Fibroblast of lung (primary cell): ENCODE measurements around the gene PMFBP1.

Experiments used
- EZH2 ChIP-seq: IDR thresholded peaks from 2 replicates; pipeline ENCODE4 v1.5.1; 2012; ENCODE audit warnings: low read length, control low read depth, mild to moderate bottlenecking; ENCODE audit errors: missing control alignments
- TF ChIP-seq, protein P1 (sequence below), 2 donors: IDR thresholded peaks in 1 of 2; conservative IDR thresholded peaks in 1 of 2; 1 replicate in 1 of 2; 2 replicates in 1 of 2; pipeline ENCODE4 v1.5.1; 2011 to 2012; ENCODE audit warnings: low read length in 2 of 2, control low read depth in 1 of 2, inconsistent platforms in 1 of 2, low read depth in 1 of 2, mild to moderate bottlenecking in 1 of 2

- TF ChIP-seq, protein P1, sequence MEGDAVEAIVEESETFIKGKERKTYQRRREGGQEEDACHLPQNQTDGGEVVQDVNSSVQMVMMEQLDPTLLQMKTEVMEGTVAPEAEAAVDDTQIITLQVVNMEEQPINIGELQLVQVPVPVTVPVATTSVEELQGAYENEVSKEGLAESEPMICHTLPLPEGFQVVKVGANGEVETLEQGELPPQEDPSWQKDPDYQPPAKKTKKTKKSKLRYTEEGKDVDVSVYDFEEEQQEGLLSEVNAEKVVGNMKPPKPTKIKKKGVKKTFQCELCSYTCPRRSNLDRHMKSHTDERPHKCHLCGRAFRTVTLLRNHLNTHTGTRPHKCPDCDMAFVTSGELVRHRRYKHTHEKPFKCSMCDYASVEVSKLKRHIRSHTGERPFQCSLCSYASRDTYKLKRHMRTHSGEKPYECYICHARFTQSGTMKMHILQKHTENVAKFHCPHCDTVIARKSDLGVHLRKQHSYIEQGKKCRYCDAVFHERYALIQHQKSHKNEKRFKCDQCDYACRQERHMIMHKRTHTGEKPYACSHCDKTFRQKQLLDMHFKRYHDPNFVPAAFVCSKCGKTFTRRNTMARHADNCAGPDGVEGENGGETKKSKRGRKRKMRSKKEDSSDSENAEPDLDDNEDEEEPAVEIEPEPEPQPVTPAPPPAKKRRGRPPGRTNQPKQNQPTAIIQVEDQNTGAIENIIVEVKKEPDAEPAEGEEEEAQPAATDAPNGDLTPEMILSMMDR (conservative IDR thresholded peaks at IDR 0.05 in 1 of 2, IDR thresholded peaks at IDR 0.05 in 1 of 2; ENCODE audit: low read depth in 1 of 2, low read length in 2 of 2) = no peak
- no peak for TF ChIP-seq EZH2
Observed at GRCh38 chr16:72129976-72130656, 41.8 kb downstream of the PMFBP1 start.
